GM19043 (cell line): ENCODE data around the gene ADAR.

Source experiments
- ATAC-seq: cut with Tn5 transposase; IDR thresholded peaks from one replicate; pipeline ENCODE4 v1.9.1; 2021; ENCODE audit warnings: low read depth; ENCODE audit not compliant: unreplicated experiment

ADAR gene

GRCh38 chr1:154533952-154534844 is 73.8 kb downstream of the ADAR start:
- ATAC-seq, result no peak
